SW480 (cell line): ENCODE measurements around the gene CCNL1.
"Not testable (repeated sequence)": the region's sequence is repeated elsewhere in the genome, so short reads cannot be mapped to it uniquely, and the experiment has no call there.

Experiments
- DNase-seq: peaks from one replicate; pipeline ENCODE4 v3.0.0-alpha.2; 2016; ENCODE audit warnings: low spot score

The CCNL1 gene

GRCh38 chr3:157103860-157104259 is 56.1 kb downstream of the CCNL1 start:
- DNase-seq: no peak

DNA sequence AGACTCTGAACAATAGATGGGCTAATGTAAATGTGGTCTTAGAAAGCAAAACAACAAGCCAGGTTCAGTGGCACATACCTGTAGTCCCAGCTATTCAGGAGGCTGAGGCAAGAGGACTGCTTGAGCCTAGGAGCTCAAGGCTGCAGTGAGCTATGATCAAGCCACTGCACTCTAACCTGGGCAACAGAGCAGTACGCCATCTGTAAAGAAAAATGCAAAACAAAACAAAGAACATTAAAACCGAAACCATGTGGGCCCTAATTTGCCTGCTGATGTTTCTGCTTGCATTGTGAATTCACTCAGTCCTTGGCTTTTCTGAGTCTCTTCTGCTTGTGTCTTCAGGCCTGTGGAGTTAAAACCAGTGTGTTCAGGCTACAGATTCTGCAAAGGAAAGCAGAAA is 56.7 kb downstream of the CCNL1 start:
- no peak for DNase-seq

- DNase-seq: not testable (repeated sequence)
Measured at GRCh38 chr3:157102595-157102994, 57.4 kb downstream of the CCNL1 start.

DNA sequence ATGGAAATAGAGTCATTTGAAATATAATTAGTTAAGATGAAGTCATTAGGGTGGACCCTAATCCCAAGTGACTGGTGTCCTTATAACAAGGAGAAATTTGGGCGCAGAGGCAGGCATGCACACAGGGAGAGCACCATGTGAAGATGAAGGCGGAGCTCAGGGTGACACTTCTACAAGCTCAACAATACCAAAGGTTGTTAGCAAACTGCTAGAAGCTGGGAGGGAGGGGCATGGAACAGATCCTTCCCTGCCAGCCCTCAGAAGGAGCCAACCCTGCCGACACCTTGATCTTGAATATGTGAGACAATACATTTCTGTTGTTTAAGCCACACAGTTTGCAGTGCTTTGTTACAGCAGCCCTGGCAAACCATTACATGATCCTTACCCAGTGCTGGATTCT is 57.8 kb downstream of the CCNL1 start:
- DNase-seq: no peak

- no peak for DNase-seq
Measured at GRCh38 chr3:157101486-157101885, 58.5 kb downstream of the CCNL1 start.

- no peak for DNase-seq
Measured at GRCh38 chr3:157100608-157101396, 59.1 kb downstream of the CCNL1 start.

DNA sequence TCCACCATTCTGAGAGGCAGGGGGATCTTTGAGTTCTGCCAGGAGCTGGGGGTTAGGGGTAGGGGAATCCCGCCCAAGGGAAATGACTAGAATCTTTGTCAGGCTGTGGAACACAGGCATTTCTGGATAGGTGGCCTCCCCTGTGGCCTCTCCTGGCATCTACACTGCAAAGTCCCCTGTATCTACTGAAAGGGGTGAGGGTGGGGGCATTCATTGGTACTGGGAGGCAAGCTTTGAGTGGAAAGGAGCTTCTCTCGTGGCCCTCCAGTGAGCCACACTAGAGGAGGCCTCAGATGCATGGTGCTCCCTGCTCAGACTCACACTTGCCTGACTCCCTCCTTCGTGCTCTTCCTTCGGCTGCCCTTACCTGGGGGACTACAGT is 59.9 kb downstream of the CCNL1 start:
- DNase-seq: no peak

DNA sequence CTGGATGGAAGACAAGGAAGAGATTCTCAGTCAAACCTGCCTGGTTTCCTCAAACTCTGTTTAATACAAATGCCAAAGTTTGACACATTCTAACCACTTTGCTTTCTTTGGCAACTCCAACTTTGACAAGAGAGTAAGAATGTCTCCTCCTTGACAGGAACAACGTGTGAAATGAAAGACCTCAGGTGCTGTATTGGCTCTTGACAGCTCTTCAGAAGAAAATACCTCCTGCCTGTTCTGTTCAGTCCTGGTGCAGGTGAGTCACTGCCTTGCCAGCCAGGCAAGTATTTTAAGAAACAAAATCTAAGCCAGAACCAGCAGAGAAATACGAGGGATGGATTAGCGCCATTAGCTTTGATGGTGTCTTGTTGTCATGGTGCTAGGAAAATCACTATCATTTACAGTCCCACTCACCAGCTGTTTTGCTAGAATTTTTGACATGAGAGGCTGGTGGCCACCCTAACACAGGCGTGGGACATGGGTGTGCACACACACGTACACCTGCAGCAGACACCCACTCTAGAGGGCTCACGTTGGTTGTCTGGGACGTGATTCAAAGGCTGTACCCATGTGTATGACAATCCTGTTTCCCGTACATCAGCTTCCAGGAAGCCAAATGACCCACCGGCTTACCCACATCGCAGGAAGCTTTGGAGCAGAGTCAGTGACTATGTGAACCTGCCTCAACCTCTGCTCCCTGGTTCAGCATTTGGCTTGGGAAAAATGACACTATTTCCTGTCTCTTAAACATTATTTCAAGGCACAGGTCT is 60.4 kb downstream of the CCNL1 start:
- DNase-seq: no peak

GRCh38 chr3:157098823-157099185 is 61.1 kb downstream of the CCNL1 start:
- DNase-seq: no peak

DNA sequence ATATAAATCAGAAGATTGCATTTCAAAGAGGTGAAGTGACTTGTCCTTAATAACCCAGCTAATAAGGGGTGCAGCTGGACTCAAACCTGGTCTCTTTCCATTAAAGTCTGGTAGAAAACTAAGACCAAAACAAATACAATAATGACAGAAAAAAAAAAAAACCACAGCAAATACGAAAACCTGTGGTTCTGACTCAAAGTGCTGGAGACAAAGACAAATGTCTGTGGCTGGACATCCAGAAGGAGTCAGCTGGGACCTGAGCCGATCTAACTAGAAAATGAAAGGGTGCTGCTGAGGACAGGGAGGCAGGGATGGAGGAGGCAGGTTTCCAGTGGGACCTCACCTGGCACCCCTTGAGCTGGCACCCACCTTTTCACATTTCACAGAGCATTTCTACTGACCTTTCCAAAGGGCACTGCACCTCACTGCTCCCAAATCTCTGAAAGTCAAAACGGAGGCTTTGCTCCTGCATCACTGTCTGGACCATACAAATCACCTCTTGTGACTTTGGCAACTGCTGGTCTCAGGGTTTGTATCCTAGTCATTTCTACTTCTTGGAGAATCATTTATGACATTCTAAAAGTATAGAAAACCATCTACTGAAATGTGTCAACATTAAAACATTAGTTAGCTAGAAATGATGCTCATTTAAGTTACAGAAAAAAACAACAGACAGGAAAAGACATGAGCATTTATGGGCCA is 61.7 kb downstream of the CCNL1 start:
- no peak for DNase-seq
